NCI-H128 (cell line): Measurements from ENCODE around the gene DMPK.
A peak's percentile ranks its signal among the peaks of the same experiment; 100 is the strongest.
"Not testable (repeated sequence)": the region's sequence is repeated elsewhere in the genome, so short reads cannot be mapped to it uniquely, and the experiment has no call there.

Experiments used
- DNase-seq: peaks from one replicate; lab custom pipeline; 2025; ENCODE audit not compliant: unreplicated experiment; lab: John Stamatoyannopoulos, UW

Gene DMPK

DNA sequence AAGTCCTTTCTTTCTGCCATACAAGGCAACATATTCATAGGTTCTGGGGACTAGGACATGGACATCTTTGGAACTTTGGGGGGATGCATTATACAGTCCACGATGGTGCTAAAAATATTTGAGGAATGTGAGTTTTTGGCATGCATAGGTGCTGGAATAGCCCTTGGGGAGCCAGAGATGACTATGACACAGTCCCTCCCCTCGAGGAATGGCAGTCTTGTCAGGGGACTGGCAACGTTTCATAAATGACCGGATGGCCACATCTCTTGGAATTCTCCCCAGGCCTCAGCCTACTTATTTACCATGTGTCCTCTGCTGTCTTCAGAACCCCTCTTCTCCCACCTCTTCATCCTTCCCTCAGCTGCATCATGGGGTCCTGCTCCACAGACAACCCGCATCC is 35.4 kb downstream of the DMPK start:
- no peak for DNase-seq

DNA sequence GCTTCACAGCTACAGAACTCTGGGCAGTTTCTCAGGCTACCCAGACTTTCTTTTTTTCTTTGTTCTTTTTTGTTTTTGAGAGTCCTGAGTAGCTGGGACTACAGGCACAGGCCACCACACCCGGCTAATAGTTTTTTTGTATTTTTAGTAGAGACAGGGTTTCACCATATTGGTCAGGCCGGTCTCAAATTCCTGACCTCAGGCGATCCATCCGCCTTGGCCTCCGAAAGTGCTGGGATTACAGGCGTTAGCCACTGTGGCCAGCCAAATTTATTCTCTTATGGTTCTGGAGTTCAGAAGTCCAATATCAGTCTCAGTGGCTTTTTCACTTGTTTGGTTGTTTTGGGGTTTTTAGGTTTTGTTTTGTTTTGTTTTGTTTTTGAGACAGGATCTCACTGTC is 36.7 kb downstream of the DMPK start:
- DNase-seq: no peak

- DNase-seq: no peak
Observed at GRCh38 chr19:45742969-45743368, 39.3 kb downstream of the DMPK start.

GRCh38 chr19:45739498-45740439 is 42.5 kb downstream of the DMPK start:
- DNase-seq: no peak

DNA sequence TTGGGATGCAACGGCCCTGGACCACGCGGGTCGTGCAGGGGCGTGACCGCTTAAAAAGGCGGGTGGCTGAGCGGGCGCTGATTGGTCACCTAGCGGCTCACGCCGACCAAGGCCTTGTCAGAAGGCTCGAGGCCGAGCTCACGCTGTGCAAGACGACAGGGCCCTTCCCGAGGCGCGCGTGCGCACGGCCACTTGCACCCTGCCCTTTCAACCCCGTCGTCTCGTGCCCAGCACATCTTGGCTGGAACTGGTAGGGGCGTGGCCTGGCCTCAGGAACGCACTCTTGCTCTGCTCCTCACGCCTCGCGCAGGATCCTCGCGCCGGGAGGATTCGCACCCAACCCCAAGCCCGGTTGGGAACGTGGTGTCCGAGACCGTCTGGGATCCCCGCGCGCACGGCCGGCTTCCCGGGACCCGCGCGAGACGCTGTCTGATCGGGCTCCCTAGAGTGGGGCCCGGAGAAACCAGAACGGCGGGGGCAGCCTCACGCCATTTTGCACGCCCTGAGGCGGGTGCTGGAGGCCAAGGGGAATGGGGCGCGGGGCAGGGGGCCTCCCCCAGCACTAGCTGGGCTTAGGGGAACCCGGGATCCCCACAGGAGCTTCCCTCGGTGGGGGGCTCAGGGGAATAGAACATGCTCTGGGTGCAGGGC is 49.0 kb downstream of the DMPK start, which contains the start of gene MEIOSIN:
Gene MEIOSIN, plus strand, starts transcription at position 280 of the 651 bp plus-strand sequence. CDS start 1,938 bp downstream, outside the sequence.
- no peak for DNase-seq

DNA sequence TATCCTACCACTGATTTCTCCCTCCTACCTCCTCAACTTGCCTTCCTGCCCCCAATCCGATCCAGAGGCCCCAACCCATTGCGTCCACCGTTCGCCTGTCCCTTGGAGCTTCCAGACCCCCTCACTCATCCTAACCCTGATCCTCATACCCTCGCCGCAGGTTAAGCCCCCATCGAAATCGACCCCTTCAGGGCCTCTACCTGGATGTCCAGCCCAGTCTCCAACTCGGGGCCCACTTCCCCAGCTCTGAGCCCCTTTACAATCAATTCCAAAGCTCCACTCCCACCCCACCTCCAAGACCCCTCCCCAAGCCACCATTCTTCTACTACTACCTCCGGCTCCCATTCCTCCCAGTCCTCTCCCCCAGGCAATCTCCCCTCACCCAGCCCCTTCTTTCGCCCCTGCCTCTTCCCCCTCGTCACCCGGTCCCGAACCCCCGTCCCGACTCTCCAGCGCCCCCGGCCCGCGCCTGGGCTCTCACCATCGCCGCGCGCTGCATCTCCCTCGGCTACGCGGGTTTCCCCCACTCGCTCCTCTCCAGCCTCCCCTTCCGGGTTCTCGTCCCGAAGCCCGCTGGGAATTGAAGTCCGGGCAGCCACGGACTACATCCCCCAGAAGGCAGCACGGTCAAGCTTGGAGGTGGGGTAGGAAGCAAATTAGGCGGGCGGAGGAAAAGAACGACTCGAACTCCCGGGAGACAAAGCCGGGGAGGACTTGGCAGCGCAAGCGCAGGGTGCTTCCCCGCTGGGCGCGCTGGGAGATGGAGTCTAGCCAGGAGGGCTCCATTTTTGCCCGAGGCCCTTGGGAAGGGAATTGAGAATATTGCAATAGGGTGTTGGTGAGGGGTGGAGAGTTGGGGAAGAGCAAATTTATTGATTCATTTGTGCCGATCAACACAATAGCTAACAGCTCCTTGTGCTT is 51.7 kb downstream of the DMPK start, which contains the start of gene FBXO46:
Gene FBXO46, minus strand, starts transcription at position 529 of the 921 bp plus-strand sequence. CDS start 17,401 bp downstream, outside the sequence.
- peak; percentile 98 for DNase-seq

DNA sequence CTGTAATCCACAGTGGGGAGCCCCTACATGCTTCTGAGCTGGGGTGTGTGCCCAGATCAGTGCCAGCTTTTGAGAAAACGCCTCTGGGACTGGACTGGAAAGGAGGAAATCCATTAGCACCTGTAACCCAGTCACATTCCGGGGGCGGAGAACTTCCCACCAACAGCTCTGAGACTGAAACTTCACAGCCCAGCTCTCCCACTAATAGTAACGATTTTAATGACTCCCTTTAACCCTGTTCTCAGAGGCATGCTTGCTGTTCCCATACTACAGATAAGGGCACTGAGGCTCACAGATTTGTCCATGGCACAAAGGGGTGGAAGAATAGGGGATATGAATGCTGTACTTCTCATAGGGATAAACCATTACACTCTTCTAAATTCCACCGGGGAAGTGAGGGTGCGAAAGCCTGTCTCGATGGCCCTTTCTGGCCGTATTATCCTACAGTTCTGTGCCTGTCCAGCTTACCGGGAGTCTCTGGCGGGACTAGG is 52.4 kb downstream of the DMPK start:
- DNase-seq: no peak

- not testable (repeated sequence) for DNase-seq
Observed at GRCh38 chr19:45728683-45729082, 53.6 kb downstream of the DMPK start.

DNA sequence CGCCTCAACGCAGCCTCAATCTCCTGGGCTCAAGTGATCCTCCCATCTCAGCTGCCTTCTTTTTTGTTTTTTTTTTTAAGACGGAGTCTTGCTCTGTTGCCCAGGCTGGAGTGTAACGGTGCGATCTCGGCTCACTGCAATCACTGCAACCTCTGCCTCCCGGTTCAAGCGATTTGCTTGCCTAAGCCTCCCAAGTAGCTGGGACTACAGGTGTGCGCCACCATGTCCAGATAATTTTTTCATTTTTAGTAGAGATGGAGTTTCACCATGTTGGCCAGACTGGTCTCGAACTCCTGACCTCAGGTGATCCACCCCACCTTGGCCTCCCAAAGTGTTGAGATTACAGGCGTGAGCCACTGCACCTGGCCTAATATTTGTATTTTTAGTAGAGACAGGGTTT is 62.2 kb downstream of the DMPK start:
- not testable (repeated sequence) for DNase-seq
